ENCODE data around the gene MGMT. TPM values are rescaled to one million over a fixed set of nuclear protein-coding genes. Genes with fewer than 3 reads are reported as not detected.

Gene MGMT
- total RNA-seq, 1 donor from 2014 or later, result 13.6 TPM

GRCh38 chr10:129787557-129787956 lies 320.5 kb downstream of the MGMT start:
- H3K27ac Mint-ChIP-seq, result no peak overlapping the region
- TF ChIP-seq CTCF (IDR thresholded peaks at IDR 0.05; ENCODE audit: unreplicated experiment), result no peak
- peaks cover 5% of the 10 kb centered on the region for H3K36me3 Mint-ChIP-seq (ENCODE audit: insufficient read depth)
- no peak overlapping the region for H3K4me3 Mint-ChIP-seq (ENCODE audit: low read depth)
- H3K27me3 Mint-ChIP-seq, result peaks cover 77% of the 10 kb centered on the region
- DNase-seq (ENCODE audit: low spot score, unreplicated experiment), result no peak
- H3K4me1 Mint-ChIP-seq (ENCODE audit: low read depth), result no peaks in the 10 kb centered on the region
- peaks cover 10% of the 10 kb centered on the region for H3K9me3 Mint-ChIP-seq (ENCODE audit: low read depth)

GRCh38 chr10:129788215-129788614 lies 321.2 kb downstream of the MGMT start:
- peaks cover 14% of the 10 kb centered on the region for H3K9me3 Mint-ChIP-seq (ENCODE audit: low read depth)
- H3K27me3 Mint-ChIP-seq, result peaks cover 76% of the 10 kb centered on the region
- no peak overlapping the region for H3K27ac Mint-ChIP-seq
- H3K36me3 Mint-ChIP-seq (ENCODE audit: insufficient read depth), result peaks cover 8% of the 10 kb centered on the region
- H3K4me3 Mint-ChIP-seq (ENCODE audit: low read depth), result no peak overlapping the region
- H3K4me1 Mint-ChIP-seq (ENCODE audit: low read depth), result no peaks in the 10 kb centered on the region
- DNase-seq (ENCODE audit: low spot score, unreplicated experiment), result no peak
- no peak for TF ChIP-seq CTCF (IDR thresholded peaks at IDR 0.05; ENCODE audit: unreplicated experiment)

DNA sequence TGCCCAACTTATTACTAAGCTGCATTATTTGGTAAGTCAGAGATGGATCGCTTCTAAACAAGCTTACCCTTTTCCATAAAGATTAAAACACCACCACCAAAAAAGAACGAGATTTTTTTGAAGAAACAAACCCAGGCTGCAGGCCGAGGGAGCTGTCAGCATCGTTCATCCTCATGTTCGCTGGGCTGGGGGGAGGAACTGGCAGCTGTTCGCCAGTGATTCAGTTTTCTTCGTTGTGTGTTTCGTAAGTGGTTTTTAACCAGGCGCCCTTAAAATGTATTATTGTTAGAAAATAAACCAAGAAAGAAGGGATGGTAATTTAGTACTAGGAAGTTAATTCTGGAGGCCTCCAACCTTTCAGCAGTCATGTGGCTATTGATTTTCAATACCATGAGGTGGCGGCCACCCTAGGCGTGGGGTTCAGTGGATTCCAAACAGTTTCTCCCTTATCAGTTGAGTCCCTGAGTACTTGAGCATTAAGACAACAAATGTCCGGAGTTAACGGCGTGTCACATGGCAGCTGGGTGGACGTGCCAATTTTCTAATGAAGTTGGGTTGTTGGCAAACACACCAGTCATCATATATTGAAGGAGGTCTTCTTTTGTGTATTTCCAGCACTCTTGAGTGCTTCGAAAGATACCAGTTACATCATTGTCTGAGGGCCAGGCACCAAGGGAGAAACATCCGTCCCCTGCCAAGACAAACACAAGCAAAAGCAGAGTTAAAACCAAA lies 323.8 kb downstream of the MGMT start:
- peaks cover 14% of the 10 kb centered on the region for H3K9me3 Mint-ChIP-seq (ENCODE audit: low read depth)
- TF ChIP-seq CTCF (IDR thresholded peaks at IDR 0.05; ENCODE audit: unreplicated experiment), result no peak
- H3K4me3 Mint-ChIP-seq (ENCODE audit: low read depth), result no peak overlapping the region
- H3K4me1 Mint-ChIP-seq (ENCODE audit: low read depth), result no peaks in the 10 kb centered on the region
- no peak overlapping the region for H3K27ac Mint-ChIP-seq
- no peak for DNase-seq (ENCODE audit: low spot score, unreplicated experiment)
- peaks cover 72% of the 10 kb centered on the region for H3K27me3 Mint-ChIP-seq
- peaks cover 8% of the 10 kb centered on the region for H3K36me3 Mint-ChIP-seq (ENCODE audit: insufficient read depth)

DNA sequence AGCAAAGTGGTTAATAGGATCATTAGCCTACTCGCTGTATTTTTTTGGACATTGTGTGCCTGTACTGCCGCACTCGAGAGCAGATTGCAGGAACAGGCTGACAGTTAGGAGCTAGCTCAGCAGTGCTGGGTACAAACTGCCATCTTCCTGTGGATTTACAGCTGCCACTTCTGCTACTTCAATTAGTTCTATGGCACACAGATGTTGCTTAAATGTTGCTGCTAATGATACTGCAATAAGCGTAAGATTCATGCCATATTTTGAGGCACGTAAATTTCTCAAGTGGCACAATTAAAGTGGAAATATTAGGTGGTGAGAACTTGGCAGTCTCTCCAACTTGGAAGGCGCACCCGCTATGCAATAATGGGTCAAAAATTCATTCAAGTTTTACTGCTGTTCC lies 325.1 kb downstream of the MGMT start:
- no peak for DNase-seq (ENCODE audit: low spot score, unreplicated experiment)
- H3K27ac Mint-ChIP-seq, result no peak overlapping the region
- no peak for TF ChIP-seq CTCF (IDR thresholded peaks at IDR 0.05; ENCODE audit: unreplicated experiment)
- peaks cover 8% of the 10 kb centered on the region for H3K36me3 Mint-ChIP-seq (ENCODE audit: insufficient read depth)
- H3K9me3 Mint-ChIP-seq (ENCODE audit: low read depth), result peaks cover 14% of the 10 kb centered on the region
- no peak overlapping the region for H3K4me3 Mint-ChIP-seq (ENCODE audit: low read depth)
- H3K27me3 Mint-ChIP-seq, result peaks cover 70% of the 10 kb centered on the region
- H3K4me1 Mint-ChIP-seq (ENCODE audit: low read depth), result no peaks in the 10 kb centered on the region

GRCh38 chr10:129792864-129793263 lies 325.8 kb downstream of the MGMT start:
- no peak for DNase-seq (ENCODE audit: low spot score, unreplicated experiment)
- H3K9me3 Mint-ChIP-seq (ENCODE audit: low read depth), result peaks cover 14% of the 10 kb centered on the region
- H3K27ac Mint-ChIP-seq, result no peak overlapping the region

More at GRCh38 chr10:129792864-129793263, 325.8 kb downstream of the MGMT start:
- no peak overlapping the region for H3K4me3 Mint-ChIP-seq (ENCODE audit: low read depth)
- H3K27me3 Mint-ChIP-seq, result peaks cover 68% of the 10 kb centered on the region
- no peak for TF ChIP-seq CTCF (IDR thresholded peaks at IDR 0.05; ENCODE audit: unreplicated experiment)
- H3K4me1 Mint-ChIP-seq (ENCODE audit: low read depth), result no peaks in the 10 kb centered on the region
- H3K36me3 Mint-ChIP-seq (ENCODE audit: insufficient read depth), result peaks cover 8% of the 10 kb centered on the region

Measured in progenitor cell of endocrine pancreas (in vitro differentiated cells).